HTERT RPE-1 (cell line): ENCODE measurements around the gene TTC27.
"Not testable (repeated sequence)": the region's sequence is repeated elsewhere in the genome, so short reads cannot be mapped to it uniquely, and the experiment has no call there.

Source experiments
- in situ Hi-C: fragments of 300-500 bp; cut with MboI; formaldehyde crosslinking; loops from 4 replicates; pipeline ENCODE4 v1.14.3; 2020; ENCODE audit warnings: low sequenced_read_pairs

Gene TTC27

GRCh38 chr2:32846274-32846673, 218.4 kb downstream of the TTC27 start:
- in situ Hi-C loops, result not testable (repeated sequence)

- in situ Hi-C loops, result no loop called here
Observed at GRCh38 chr2:32847734-32848133, 219.9 kb downstream of the TTC27 start.

GRCh38 chr2:32849456-32850194, 221.8 kb downstream of the TTC27 start:
- in situ Hi-C loops, result no loop called here

- in situ Hi-C loops, result no loop called here
Observed at GRCh38 chr2:32851777-32852439, 224.1 kb downstream of the TTC27 start.

GRCh38 chr2:32852856-32853255, 225.0 kb downstream of the TTC27 start:
- in situ Hi-C loops, result no loop called here

GRCh38 chr2:32856891-32857290, 229.0 kb downstream of the TTC27 start:
- in situ Hi-C loops, result no loop called here

GRCh38 chr2:32858713-32859112, 230.9 kb downstream of the TTC27 start:
- in situ Hi-C loops, result no loop called here

- in situ Hi-C loops, result no loop called here
Observed at GRCh38 chr2:32860385-32860784, 232.5 kb downstream of the TTC27 start.

- in situ Hi-C loops, result no loop called here
Observed at GRCh38 chr2:32862269-32863055, 234.6 kb downstream of the TTC27 start.

GRCh38 chr2:32863326-32863725, 235.5 kb downstream of the TTC27 start:
- in situ Hi-C loops, result no loop called here

GRCh38 chr2:32863803-32864202, 236.0 kb downstream of the TTC27 start:
- in situ Hi-C loops, result no loop called here

GRCh38 chr2:32864334-32865111, 236.7 kb downstream of the TTC27 start:
- in situ Hi-C loops, result no loop called here

GRCh38 chr2:32865399-32866068, 237.7 kb downstream of the TTC27 start:
- in situ Hi-C loops, result no loop called here

GRCh38 chr2:32866462-32866861, 238.6 kb downstream of the TTC27 start:
- in situ Hi-C loops, result not testable (repeated sequence)
